ENCODE results near the gene CCDC83. TPM values are rescaled to one million over a fixed set of nuclear protein-coding genes. Genes with fewer than 3 reads are reported as not detected.

The CCDC83 gene
- total RNA-seq, 1 donor from 2014 or later, result not detected

GRCh38 chr11:85823816-85824215 lies 31.4 kb upstream of the CCDC83 start:
- Mint-ChIP-seq H3K9me3 (ENCODE audit: unreplicated experiment) (peaks cover 12% of the 10 kb centered on the region), H3K27me3 (ENCODE audit: low read depth, unreplicated experiment) (no peaks in the 10 kb centered on the region), H3K36me3 (ENCODE audit: low read depth, unreplicated experiment) (peaks cover 3% of the 10 kb centered on the region), H3K4me3 (ENCODE audit: unreplicated experiment) (no peak overlapping the region), H3K27ac (ENCODE audit: unreplicated experiment) (no peak overlapping the region), H3K4me1 (ENCODE audit: low read depth, unreplicated experiment) (peaks cover 30% of the 10 kb centered on the region)
- Histone ChIP-seq H3K4me1 (ENCODE audit: insufficient read depth, low read length) (peaks cover 28% of the 10 kb centered on the region), H3K27ac (ENCODE audit: low read depth, low read length) (no peak overlapping the region), H3K4me3 (ENCODE audit: insufficient read depth, low read depth, low read length) (no peak overlapping the region), H3K27me3 (ENCODE audit: insufficient read depth, low read length) (no peaks in the 10 kb centered on the region), H3K9ac (ENCODE audit: low read length) (no peak overlapping the region), H2AFZ (ENCODE audit: low read depth, low read length) (no peak overlapping the region), H4K20me1 (ENCODE audit: insufficient read depth, low read length) (no peaks in the 10 kb centered on the region), H3K36me3 (ENCODE audit: insufficient read depth, low read length) (no peaks in the 10 kb centered on the region), H3K4me2 (ENCODE audit: low read length) (no peak overlapping the region), H3K79me2 (ENCODE audit: insufficient read depth, low read length) (no peaks in the 10 kb centered on the region), H3K9me3 (ENCODE audit: insufficient read depth, low read depth, low read length) (no peaks in the 10 kb centered on the region)
- FAIRE-seq, result no peak
- no peak for TF ChIP-seq EZH2 (IDR thresholded peaks at IDR 0.05; ENCODE audit: insufficient read depth, low read length)
- TF ChIP-seq, protein P1, sequence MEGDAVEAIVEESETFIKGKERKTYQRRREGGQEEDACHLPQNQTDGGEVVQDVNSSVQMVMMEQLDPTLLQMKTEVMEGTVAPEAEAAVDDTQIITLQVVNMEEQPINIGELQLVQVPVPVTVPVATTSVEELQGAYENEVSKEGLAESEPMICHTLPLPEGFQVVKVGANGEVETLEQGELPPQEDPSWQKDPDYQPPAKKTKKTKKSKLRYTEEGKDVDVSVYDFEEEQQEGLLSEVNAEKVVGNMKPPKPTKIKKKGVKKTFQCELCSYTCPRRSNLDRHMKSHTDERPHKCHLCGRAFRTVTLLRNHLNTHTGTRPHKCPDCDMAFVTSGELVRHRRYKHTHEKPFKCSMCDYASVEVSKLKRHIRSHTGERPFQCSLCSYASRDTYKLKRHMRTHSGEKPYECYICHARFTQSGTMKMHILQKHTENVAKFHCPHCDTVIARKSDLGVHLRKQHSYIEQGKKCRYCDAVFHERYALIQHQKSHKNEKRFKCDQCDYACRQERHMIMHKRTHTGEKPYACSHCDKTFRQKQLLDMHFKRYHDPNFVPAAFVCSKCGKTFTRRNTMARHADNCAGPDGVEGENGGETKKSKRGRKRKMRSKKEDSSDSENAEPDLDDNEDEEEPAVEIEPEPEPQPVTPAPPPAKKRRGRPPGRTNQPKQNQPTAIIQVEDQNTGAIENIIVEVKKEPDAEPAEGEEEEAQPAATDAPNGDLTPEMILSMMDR (IDR thresholded peaks at IDR 0.05; ENCODE audit: insufficient read depth, low read depth, low read length), result no peak
- no peak for DNase-seq (ENCODE audit: low read depth)

GRCh38 chr11:85825616-85826015 lies 29.6 kb upstream of the CCDC83 start:
- Mint-ChIP-seq H3K27ac (ENCODE audit: unreplicated experiment) (no peak overlapping the region), H3K4me1 (ENCODE audit: low read depth, unreplicated experiment) (peaks cover 30% of the 10 kb centered on the region), H3K4me3 (ENCODE audit: unreplicated experiment) (no peak overlapping the region), H3K27me3 (ENCODE audit: low read depth, unreplicated experiment) (no peaks in the 10 kb centered on the region), H3K36me3 (ENCODE audit: low read depth, unreplicated experiment) (peaks cover 3% of the 10 kb centered on the region), H3K9me3 (ENCODE audit: unreplicated experiment) (peaks cover 12% of the 10 kb centered on the region)
- Histone ChIP-seq H3K4me2 (ENCODE audit: low read length) (no peak overlapping the region), H3K9ac (ENCODE audit: low read length) (no peak overlapping the region), H3K9me3 (ENCODE audit: insufficient read depth, low read depth, low read length) (no peaks in the 10 kb centered on the region), H3K27ac (ENCODE audit: low read depth, low read length) (no peak overlapping the region), H3K4me3 (ENCODE audit: insufficient read depth, low read depth, low read length) (no peak overlapping the region), H2AFZ (ENCODE audit: low read depth, low read length) (no peak overlapping the region), H3K27me3 (ENCODE audit: insufficient read depth, low read length) (no peaks in the 10 kb centered on the region), H3K79me2 (ENCODE audit: insufficient read depth, low read length) (no peaks in the 10 kb centered on the region), H3K36me3 (ENCODE audit: insufficient read depth, low read length) (no peaks in the 10 kb centered on the region), H4K20me1 (ENCODE audit: insufficient read depth, low read length) (no peaks in the 10 kb centered on the region), H3K4me1 (ENCODE audit: insufficient read depth, low read length) (peaks cover 28% of the 10 kb centered on the region)
- TF ChIP-seq EZH2 (IDR thresholded peaks at IDR 0.05; ENCODE audit: insufficient read depth, low read length), result no peak
- TF ChIP-seq, protein P1 (IDR thresholded peaks at IDR 0.05; ENCODE audit: insufficient read depth, low read depth, low read length), result no peak
- FAIRE-seq (no peak), DNase-seq (ENCODE audit: low read depth) (no peak)

- peak overlapping the region; percentile 37 for H3K27ac Mint-ChIP-seq (ENCODE audit: unreplicated experiment)
- Histone ChIP-seq H3K4me2 (ENCODE audit: low read length) (no peak overlapping the region), H3K4me1 (ENCODE audit: insufficient read depth, low read length) (peaks cover 26% of the 10 kb centered on the region), H2AFZ (ENCODE audit: low read depth, low read length) (no peak overlapping the region), H3K36me3 (ENCODE audit: insufficient read depth, low read length) (no peaks in the 10 kb centered on the region), H3K4me3 (ENCODE audit: insufficient read depth, low read depth, low read length) (no peak overlapping the region), H3K9ac (ENCODE audit: low read length) (no peak overlapping the region), H3K27me3 (ENCODE audit: insufficient read depth, low read length) (no peaks in the 10 kb centered on the region), H3K27ac (ENCODE audit: low read depth, low read length) (no peak overlapping the region), H3K79me2 (ENCODE audit: insufficient read depth, low read length) (no peaks in the 10 kb centered on the region), H4K20me1 (ENCODE audit: insufficient read depth, low read length) (no peaks in the 10 kb centered on the region), H3K9me3 (ENCODE audit: insufficient read depth, low read depth, low read length) (no peaks in the 10 kb centered on the region)
- peaks cover 3% of the 10 kb centered on the region for H3K36me3 Mint-ChIP-seq (ENCODE audit: low read depth, unreplicated experiment)
- H3K27me3 Mint-ChIP-seq (ENCODE audit: low read depth, unreplicated experiment), result no peaks in the 10 kb centered on the region
- DNase-seq (ENCODE audit: low read depth) (no peak), FAIRE-seq (no peak)
- peaks cover 10% of the 10 kb centered on the region for H3K9me3 Mint-ChIP-seq (ENCODE audit: unreplicated experiment)
- TF ChIP-seq, protein P1 (IDR thresholded peaks at IDR 0.05; ENCODE audit: insufficient read depth, low read depth, low read length), result peak; percentile 35
- no peak for TF ChIP-seq EZH2 (IDR thresholded peaks at IDR 0.05; ENCODE audit: insufficient read depth, low read length)
- H3K4me1 Mint-ChIP-seq (ENCODE audit: low read depth, unreplicated experiment), result peaks cover 30% of the 10 kb centered on the region
- H3K4me3 Mint-ChIP-seq (ENCODE audit: unreplicated experiment), result no peak overlapping the region
Observed at GRCh38 chr11:85826116-85826855, 28.9 kb upstream of the CCDC83 start.
